ENCODE measurements around the gene BCO1. TPM values are rescaled to one million over a fixed set of nuclear protein-coding genes. Genes with fewer than 3 reads are reported as not detected.

Gene BCO1
- total and polyA plus RNA-seq, 2 of the 4 experiments (the other 2 are of a cell fraction): not detected

DNA sequence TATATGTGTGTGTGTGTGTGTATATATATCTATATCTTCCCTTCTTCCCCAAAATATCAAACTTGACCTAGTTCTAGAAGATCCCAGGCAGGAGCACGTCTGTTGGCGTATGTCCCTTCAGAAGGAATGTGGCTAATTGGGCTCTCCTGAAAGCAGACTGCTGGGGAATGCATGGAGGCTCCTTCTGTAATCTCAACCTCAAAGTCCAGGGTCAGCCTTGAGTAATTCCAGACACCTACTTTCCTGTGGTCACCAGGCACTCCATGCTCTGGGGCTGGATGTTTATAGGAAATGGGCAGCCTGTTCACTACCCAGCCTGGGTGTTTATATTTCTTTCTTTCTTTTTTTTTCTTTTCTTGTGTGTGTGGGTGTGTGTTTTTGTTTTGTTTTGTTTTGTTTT, 13.4 kb downstream of the BCO1 start:
- peak; percentile 66 for ATAC-seq (ENCODE audit: low read depth)
- POLR2A ChIA-PET (ENCODE audit: unreplicated experiment): no interaction called here

More for the DNA sequence above, 13.4 kb downstream of the BCO1 start:
- no peak overlapping the region for H3K4me2 ChIP-seq (ENCODE audit: low read depth, low read length)
- H4K20me1 ChIP-seq (ENCODE audit: insufficient read depth, low read length): no peaks in the 10 kb centered on the region
- H4K5ac ChIP-seq (ENCODE audit: low read depth, low read length): no peak overlapping the region
- H3K79me1 ChIP-seq (ENCODE audit: low read depth in 1 of 2, low read length in 2 of 2): no peaks in the 10 kb centered on the region
- whole genome bisulfite sequencing, 2 experiments (ENCODE audit: extremely low coverage in 2 of 2, insufficient read length in 1 of 2): no CpG with 5 or more reads among the region's 2 CpGs
- no peaks in the 10 kb centered on the region for H3K9me1 ChIP-seq (ENCODE audit: insufficient read depth, low read length)
- BruUV-seq (replicated peaks): no TSS peak
- CTCF ChIA-PET: no interaction called here
- H4K91ac ChIP-seq (ENCODE audit: insufficient read depth, low read depth, low read length): no peak overlapping the region
- H3K4ac ChIP-seq (ENCODE audit: low read depth, low read length): no peak overlapping the region
- no peak overlapping the region for H3K56ac ChIP-seq (ENCODE audit: extremely low read depth, insufficient read depth, low read length)
- no peak overlapping the region for H2AK5ac ChIP-seq (ENCODE audit: low read depth, low read length)
- no peaks in the 10 kb centered on the region for H3K4me1 ChIP-seq (ENCODE audit: control insufficient read depth, insufficient read depth, low read length)
- H3K23ac ChIP-seq (ENCODE audit: low read depth, low read length): no peak overlapping the region
- H3K18ac ChIP-seq (ENCODE audit: low read depth, low read length): no peak overlapping the region
- H4K8ac ChIP-seq (ENCODE audit: low read depth in 2 of 2, low read length in 2 of 2): no peak overlapping the region
- H2BK120ac ChIP-seq (ENCODE audit: low read depth, low read length): no peak overlapping the region
- no peak overlapping the region for H2AK9ac ChIP-seq (replicated peaks; ENCODE audit: low read depth, low read length, poor library complexity)
- H3K27ac ChIP-seq (ENCODE audit: insufficient read depth, low read length): no peak overlapping the region
- in situ Hi-C loops (cut with MboI; ENCODE audit: low sequenced_read_pairs): no loop called here
- no peak overlapping the region for H2BK5ac ChIP-seq (ENCODE audit: low read depth, low read length, poor library complexity, severe bottlenecking)
- peak; percentile 20 for DNase-seq
- H3K9ac ChIP-seq (ENCODE audit: low read depth, low read length): no peak overlapping the region
- H3K4me3 ChIP-seq (ENCODE audit: insufficient read depth, low read depth, low read length): no peak overlapping the region
- H3K36me3 ChIP-seq (ENCODE audit: control insufficient read depth, insufficient read depth, low read length): no peaks in the 10 kb centered on the region
- no peak overlapping the region for H2BK20ac ChIP-seq (ENCODE audit: low read depth, low read length)
- intact Hi-C loops (cut with micrococcal nuclease): no loop called here
- H2BK15ac ChIP-seq (ENCODE audit: low read depth, low read length): no peak overlapping the region
- H3K14ac ChIP-seq (replicated peaks; ENCODE audit: low read depth, low read length): no peak overlapping the region
- no peak overlapping the region for H2AFZ ChIP-seq (replicated peaks; ENCODE audit: low read length, poor library complexity)
- dilution Hi-C loops (cut with HindIII; ENCODE audit: low sequenced_read_pairs, unreplicated experiment): no loop called here
- no peaks in the 10 kb centered on the region for H3K9me3 ChIP-seq (ENCODE audit: control insufficient read depth, insufficient read depth, low read length)
- TF ChIP-seq RCOR1 (IDR thresholded peaks at IDR 0.05; ENCODE audit: insufficient replicate concordance, low read length): no peak
- TF ChIP-seq MXI1 (IDR thresholded peaks at IDR 0.05; ENCODE audit: borderline replicate concordance, low read depth, low read length): no peak
- TF ChIP-seq RAD21 (IDR thresholded peaks at IDR 0.05; ENCODE audit: low read length): no peak
- no peak for TF ChIP-seq SMC3 (IDR thresholded peaks at IDR 0.05; ENCODE audit: low read depth, low read length)
- no peak for TF ChIP-seq ELK1 (IDR thresholded peaks at IDR 0.05; ENCODE audit: borderline replicate concordance, low read depth, low read length)
- no peak for TF ChIP-seq NFE2L2 (IDR thresholded peaks at IDR 0.05; ENCODE audit: low read depth, low read length)
- no peak for TF ChIP-seq USF2 (IDR thresholded peaks at IDR 0.05; ENCODE audit: low read depth, low read length)
- peaks cover 1% of the 10 kb centered on the region; the same call in 1 of the 2 replicates for H3K27me3 ChIP-seq (ENCODE audit: control insufficient read depth, insufficient read depth, low read length)

Data from IMR-90 (cell line).